Liver (tissue), 3 donors: ENCODE data around the gene PJVK.

Experiments used
- TF ChIP-seq, protein P1 (sequence below): fragments of 150-350 bp; IDR thresholded peaks from 2 replicates; pipeline ENCODE4 v1.5.1; 2017; ENCODE audit warnings: improper control_type of control experiment, low read depth, low read length; ENCODE audit not compliant: missing input control
- TF ChIP-seq, protein P2 (sequence below): IDR thresholded peaks from 2 replicates; pipeline ENCODE4 v1.6.1; 2016; ENCODE audit warnings: antibody characterized with exemption
- donor health status: healthy.
- donor health status: healthy.

DNA sequence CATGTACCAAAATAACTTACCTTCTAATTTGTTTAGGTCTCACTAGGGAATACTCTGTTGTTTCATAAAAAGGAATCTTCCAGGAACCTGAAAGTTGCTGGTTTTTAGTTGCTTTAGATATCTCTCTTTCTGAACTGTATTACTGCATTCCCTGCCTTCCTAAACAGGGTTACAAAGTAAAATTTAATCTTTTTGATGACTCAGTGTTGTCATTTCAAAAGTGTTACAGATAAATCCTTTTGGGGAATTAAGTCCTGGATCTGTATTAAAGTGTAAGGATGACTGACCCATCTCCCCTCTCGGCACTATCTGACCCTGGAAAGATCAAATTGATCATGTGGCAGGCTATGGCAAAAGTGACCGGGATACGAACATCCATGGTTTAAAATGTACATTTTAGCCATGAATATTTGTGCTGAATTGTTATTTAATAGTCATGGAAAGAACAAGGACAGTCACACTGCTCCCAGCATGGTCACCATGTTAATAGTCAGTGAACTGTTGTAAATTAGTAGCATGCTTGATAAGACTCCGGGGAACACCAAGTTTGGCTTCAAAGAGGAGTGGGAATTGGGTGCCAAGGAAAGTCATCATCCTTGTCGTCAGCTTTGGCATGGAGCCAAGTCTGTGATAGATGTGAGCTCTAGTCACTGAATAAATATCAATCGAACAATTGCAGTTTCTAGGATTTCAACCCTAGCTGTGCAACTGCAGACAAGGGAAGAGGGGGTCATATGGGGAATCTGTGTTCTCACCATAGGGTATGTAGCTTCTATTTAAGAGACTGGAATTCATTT, 33.3 kb downstream of the PJVK start:
- TF ChIP-seq, protein P1, sequence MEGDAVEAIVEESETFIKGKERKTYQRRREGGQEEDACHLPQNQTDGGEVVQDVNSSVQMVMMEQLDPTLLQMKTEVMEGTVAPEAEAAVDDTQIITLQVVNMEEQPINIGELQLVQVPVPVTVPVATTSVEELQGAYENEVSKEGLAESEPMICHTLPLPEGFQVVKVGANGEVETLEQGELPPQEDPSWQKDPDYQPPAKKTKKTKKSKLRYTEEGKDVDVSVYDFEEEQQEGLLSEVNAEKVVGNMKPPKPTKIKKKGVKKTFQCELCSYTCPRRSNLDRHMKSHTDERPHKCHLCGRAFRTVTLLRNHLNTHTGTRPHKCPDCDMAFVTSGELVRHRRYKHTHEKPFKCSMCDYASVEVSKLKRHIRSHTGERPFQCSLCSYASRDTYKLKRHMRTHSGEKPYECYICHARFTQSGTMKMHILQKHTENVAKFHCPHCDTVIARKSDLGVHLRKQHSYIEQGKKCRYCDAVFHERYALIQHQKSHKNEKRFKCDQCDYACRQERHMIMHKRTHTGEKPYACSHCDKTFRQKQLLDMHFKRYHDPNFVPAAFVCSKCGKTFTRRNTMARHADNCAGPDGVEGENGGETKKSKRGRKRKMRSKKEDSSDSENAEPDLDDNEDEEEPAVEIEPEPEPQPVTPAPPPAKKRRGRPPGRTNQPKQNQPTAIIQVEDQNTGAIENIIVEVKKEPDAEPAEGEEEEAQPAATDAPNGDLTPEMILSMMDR: no peak
- TF ChIP-seq, protein P2, sequence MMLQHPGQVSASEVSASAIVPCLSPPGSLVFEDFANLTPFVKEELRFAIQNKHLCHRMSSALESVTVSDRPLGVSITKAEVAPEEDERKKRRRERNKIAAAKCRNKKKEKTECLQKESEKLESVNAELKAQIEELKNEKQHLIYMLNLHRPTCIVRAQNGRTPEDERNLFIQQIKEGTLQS: no peak
